ENCODE data around the gene MRPL33.
"Not testable (repeated sequence)": the region's sequence is repeated elsewhere in the genome, so short reads cannot be mapped to it uniquely, and the experiment has no call there.

The MRPL33 gene

DNA sequence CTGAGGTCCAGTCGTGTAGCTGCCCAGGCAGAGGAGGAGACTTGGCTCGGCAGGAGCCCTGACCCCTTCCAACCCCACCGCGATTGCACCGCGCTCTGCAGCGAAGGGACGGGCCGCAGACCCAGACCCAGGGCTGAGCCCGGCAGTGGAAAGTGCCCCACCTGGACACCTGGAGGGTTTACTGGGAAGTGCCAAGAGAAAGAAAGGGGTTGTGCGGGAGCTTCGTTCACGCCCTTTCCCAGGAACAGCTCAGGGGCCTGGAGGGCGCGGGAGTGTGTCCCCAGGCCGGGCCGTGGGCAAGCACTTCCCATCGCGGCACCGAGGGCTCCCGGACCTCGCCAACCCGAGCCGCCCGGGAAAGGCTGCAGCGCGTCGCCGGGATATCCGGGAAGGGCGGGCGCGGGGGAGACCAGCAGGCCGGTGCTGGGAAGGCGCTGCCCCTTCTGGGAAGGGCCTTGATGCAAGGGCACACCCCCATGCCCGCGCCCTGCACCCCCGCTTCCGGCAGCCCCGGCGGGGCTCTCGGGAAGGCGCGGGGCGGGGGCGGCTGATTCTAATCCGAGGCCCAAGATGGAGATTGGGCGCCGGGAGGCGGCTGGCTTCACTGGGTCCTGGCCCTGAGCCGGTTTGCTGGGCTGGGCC lies 36.1 kb upstream of the MRPL33 start:
- no peak for TF ChIP-seq ZNF274 (IDR thresholded peaks at IDR 0.05; ENCODE audit: low read depth, low read length)
- H3K4me3 ChIP-seq (ENCODE audit: low read length), result no peak overlapping the region; the same call in 1 of the 2 replicates

GRCh38 chr2:27736031-27736889 lies 35.3 kb upstream of the MRPL33 start:
- no peak overlapping the region for H3K4me3 ChIP-seq (ENCODE audit: low read length)

GRCh38 chr2:27736890-27737204 lies 34.7 kb upstream of the MRPL33 start:
- TF ChIP-seq ZNF274 (IDR thresholded peaks at IDR 0.05; ENCODE audit: low read depth, low read length), result no peak

More at GRCh38 chr2:27736031-27736889, 35.3 kb upstream of the MRPL33 start:
- no peak for TF ChIP-seq ZNF274 (IDR thresholded peaks at IDR 0.05; ENCODE audit: low read depth, low read length)

GRCh38 chr2:27737676-27738348 lies 33.7 kb upstream of the MRPL33 start:
- H3K4me3 ChIP-seq (ENCODE audit: low read length), result no peak overlapping the region
- no peak for TF ChIP-seq ZNF274 (IDR thresholded peaks at IDR 0.05; ENCODE audit: low read depth, low read length)

More at GRCh38 chr2:27736890-27737204, 34.7 kb upstream of the MRPL33 start:
- no peak overlapping the region for H3K4me3 ChIP-seq (ENCODE audit: low read length)

GRCh38 chr2:27738349-27739057 lies 33.0 kb upstream of the MRPL33 start:
- no peak overlapping the region for H3K4me3 ChIP-seq (ENCODE audit: low read length)
- no peak for TF ChIP-seq ZNF274 (IDR thresholded peaks at IDR 0.05; ENCODE audit: low read depth, low read length)

GRCh38 chr2:27739058-27739373 lies 32.5 kb upstream of the MRPL33 start:
- no peak for TF ChIP-seq ZNF274 (IDR thresholded peaks at IDR 0.05; ENCODE audit: low read depth, low read length)
- H3K4me3 ChIP-seq (ENCODE audit: low read length), result no peak overlapping the region

- no peak for TF ChIP-seq ZNF274 (IDR thresholded peaks at IDR 0.05; ENCODE audit: low read depth, low read length)
- no peak overlapping the region for H3K4me3 ChIP-seq (ENCODE audit: low read length)
Measured at GRCh38 chr2:27741673-27742072, 29.8 kb upstream of the MRPL33 start.

- H3K4me3 ChIP-seq (ENCODE audit: low read length), result no peak overlapping the region
- no peak for TF ChIP-seq ZNF274 (IDR thresholded peaks at IDR 0.05; ENCODE audit: low read depth, low read length)
Measured at GRCh38 chr2:27742571-27742970, 28.9 kb upstream of the MRPL33 start.

GRCh38 chr2:27745494-27745893 lies 26.0 kb upstream of the MRPL33 start:
- not testable (repeated sequence) for H3K4me3 ChIP-seq (ENCODE audit: low read length)

DNA sequence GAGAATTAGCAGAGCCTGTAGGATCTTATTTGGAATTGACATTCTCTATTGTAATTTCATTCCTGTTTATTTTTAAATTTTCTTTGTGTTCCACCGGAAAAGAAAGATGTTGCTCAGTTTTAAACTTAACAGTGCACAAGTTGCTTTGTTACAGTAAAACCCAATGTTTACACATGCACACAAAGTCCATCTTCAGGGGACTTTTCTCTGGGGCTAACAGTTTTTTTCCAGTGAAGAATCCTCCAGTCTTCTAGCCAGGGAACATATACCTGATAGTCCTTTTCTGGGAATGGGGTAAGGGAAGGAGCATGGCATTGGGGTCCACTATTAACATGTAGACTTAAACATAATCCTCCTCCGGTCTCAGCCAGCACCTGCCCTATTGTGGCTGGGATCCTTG lies 25.2 kb upstream of the MRPL33 start:
- no peak overlapping the region for H3K4me3 ChIP-seq (ENCODE audit: low read length)
- no peak for TF ChIP-seq ZNF274 (IDR thresholded peaks at IDR 0.05; ENCODE audit: low read depth, low read length)

DNA sequence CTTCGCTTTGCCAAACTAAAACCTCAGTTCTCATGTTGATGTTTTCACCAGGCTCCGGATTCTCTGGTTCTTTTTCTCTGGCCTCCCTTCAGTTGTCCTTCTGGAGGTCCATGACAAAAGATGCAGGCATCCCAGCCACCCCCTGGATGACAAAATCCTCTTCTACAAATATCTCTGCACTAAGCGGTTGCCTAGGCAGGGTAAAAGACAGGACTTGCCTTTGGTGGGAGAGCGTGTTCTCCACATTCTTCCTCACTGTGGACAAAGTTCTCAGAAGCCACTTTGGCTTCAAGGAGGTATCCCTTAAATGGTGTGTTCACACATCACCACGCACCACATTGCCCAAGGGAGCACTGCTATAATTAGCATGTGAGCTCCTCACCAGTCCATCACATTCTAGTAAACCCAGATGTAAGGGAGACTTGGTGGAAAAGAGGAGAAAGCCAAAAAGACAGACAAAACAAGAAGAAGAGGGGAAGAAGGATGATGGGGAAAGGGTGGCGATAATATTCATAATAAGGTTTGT lies 23.6 kb upstream of the MRPL33 start:
- no peak overlapping the region for H3K4me3 ChIP-seq (ENCODE audit: low read length)
- TF ChIP-seq ZNF274 (IDR thresholded peaks at IDR 0.05; ENCODE audit: low read depth, low read length), result no peak

- not testable (repeated sequence) for H3K4me3 ChIP-seq (ENCODE audit: low read length)
Measured at GRCh38 chr2:27748803-27749554, 22.5 kb upstream of the MRPL33 start.

GRCh38 chr2:27751377-27751776 lies 20.1 kb upstream of the MRPL33 start:
- no peak for TF ChIP-seq ZNF274 (IDR thresholded peaks at IDR 0.05; ENCODE audit: low read depth, low read length)
- H3K4me3 ChIP-seq (ENCODE audit: low read length), result no peak overlapping the region

All from GM08714 (cell line).